Measurements from ENCODE around the gene PSMG4.

The PSMG4 gene

DNA sequence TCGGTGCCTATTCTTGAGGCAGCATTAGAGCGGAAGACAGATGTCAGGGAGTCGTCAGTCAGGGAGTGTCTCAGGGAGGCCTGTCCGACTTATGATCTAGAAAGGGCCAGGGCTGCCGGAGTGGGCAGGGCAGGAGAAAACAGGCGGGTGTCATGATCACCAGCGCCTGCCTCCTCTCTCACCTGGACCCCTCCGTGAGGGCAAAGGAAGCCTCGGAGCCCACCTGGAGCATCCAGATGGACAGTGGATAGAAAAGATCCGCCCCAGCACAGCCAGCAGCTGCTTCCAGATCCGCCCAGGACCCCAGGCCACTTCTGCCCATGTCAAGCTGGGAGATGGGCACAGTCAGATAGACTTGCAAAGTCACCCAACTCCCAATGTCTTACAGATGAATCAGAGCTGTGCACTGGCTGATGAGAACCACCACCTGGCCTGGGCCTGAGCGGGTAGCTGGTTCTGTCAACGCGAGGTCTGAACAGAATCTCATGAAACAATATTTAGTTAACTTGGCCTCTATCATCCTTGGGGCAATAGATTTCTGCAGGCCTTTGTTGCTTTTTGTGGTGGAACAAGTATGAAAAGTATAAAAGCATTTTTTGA, 22.2 kb downstream of the PSMG4 start:
- Mint-ChIP-seq H3K4me1 (peaks cover 2% of the 10 kb centered on the region), H3K27ac (no peak overlapping the region), H3K36me3 (no peaks in the 10 kb centered on the region), H3K9me3 (no peaks in the 10 kb centered on the region), H3K27me3 (no peaks in the 10 kb centered on the region), H3K4me3 (no peak overlapping the region)
- CTCF ChIA-PET: interaction anchor here (1.2 to 3.5 kb wide), 3 partner anchors 50 to 460 kb away, joined by 3 to 53 read pairs (median 4); no protein-coding TSS in a partner anchor
- no peak for DNase-seq

DNA sequence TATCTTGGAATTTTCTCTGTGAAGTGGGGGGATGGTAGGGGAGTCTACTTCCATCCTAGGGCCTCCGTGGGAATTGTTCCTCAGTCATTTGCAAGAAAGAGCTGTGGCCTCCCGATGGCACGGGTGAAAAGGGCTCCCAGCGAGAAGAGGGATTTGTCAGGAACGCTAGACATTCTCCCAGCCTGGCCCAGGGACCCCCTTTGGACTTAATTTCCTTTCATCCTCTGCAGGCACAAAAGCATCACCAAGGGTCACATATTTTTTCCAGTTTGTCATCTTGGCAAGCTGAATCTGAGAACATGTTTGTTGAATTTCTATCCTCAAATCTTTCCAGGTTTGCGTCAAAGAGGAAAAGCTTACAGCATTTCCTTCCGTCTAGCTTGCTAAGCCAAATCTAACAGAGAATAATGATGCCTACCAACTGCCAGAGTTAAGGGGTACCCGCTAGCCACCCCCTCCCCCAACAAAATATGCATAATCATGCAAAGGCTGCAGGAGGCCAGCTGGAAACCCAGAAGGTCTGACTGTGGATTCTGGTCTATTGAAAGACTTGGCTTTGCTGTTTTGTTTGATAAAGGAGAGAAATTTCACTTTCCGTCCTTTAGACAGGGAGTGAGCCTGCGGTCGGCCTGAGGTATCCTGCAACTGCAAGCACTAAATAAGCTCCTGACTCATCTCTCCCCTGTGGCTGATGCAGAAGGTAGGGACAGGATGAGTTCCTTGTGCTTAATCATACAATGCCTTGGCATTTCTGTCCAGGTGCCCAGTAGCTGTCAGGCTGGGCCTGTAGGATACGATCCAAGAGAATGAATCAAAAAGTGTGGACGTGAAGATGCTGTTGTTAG, 23.1 kb downstream of the PSMG4 start:
- H3K36me3 Mint-ChIP-seq: no peaks in the 10 kb centered on the region
- peaks cover 2% of the 10 kb centered on the region for H3K4me1 Mint-ChIP-seq
- no peak overlapping the region for H3K27ac Mint-ChIP-seq
- DNase-seq: no peak
- CTCF ChIA-PET: interaction anchor here (1.0 to 3.5 kb wide), 5 partner anchors 30 to 460 kb away, joined by 3 to 53 read pairs (median 3); no protein-coding TSS in a partner anchor
- H3K27me3 Mint-ChIP-seq: no peaks in the 10 kb centered on the region
- H3K9me3 Mint-ChIP-seq: no peaks in the 10 kb centered on the region
- H3K4me3 Mint-ChIP-seq: no peak overlapping the region

DNA sequence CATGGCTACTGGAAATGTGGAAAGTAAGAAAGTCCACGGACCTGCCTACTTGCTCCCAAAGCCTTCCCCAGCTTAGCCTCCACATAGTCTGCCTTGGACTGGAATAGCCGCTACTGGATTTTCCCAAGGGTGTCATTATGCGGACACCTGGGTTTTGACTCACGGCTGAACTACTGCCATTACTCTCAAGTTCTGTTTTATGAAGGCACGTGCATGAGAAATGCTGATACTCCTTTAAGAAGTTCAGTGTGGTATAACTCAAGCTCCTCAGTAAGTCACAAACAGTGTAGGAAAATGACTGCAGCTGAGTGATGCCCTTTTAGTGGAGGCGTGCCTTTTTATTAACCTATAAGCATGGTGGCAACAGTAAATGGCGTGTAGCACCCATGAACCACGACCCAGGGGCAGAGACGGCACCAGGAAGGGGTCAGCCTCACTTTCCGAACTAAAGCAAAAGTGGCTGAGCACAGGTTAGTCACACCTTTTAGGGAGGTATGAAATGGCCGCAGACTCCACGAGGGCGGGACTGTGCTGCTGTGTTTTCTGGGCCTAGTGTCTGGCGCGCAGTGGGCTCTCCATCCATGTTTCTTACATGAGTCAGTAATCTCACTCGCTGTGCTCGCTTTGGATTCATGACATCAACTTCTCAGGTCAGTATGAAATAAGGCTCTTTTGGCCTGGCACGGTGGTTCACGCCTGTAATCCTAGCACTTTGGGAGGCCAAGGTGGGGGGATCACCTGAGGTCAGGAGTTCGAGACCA, 23.9 kb downstream of the PSMG4 start:
- CTCF ChIA-PET: interaction anchor here (0.9 to 3.5 kb wide), 5 partner anchors 11 to 450 kb away, joined by 3 to 53 read pairs (median 3); no protein-coding TSS in a partner anchor
- Mint-ChIP-seq H3K27ac (no peak overlapping the region), H3K4me1 (peaks cover 2% of the 10 kb centered on the region), H3K9me3 (no peaks in the 10 kb centered on the region), H3K36me3 (no peaks in the 10 kb centered on the region), H3K27me3 (no peaks in the 10 kb centered on the region), H3K4me3 (no peak overlapping the region)
- no peak for DNase-seq

DNA sequence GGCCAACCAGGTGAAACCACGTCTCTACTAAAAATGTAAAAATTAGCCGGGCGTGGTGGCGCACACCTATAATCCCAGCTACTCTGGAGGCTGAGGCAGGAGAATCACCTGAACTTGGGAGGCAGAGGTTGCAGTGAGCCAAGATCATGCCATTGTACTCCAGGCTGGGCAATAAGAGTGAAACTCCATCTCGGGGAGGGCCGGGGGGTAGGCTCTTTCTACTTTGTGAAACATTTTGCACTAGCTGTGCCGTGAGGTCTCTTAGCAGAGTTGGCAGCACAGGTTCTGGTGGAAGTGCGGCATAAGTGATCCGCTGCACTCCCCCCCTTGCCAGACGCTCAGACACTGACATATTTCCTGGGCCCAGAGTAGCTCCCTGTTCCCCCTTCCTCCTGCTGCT, 24.5 kb downstream of the PSMG4 start:
- Mint-ChIP-seq H3K9me3 (no peaks in the 10 kb centered on the region), H3K4me3 (no peak overlapping the region), H3K27me3 (no peaks in the 10 kb centered on the region), H3K27ac (no peak overlapping the region), H3K4me1 (peaks cover 2% of the 10 kb centered on the region), H3K36me3 (no peaks in the 10 kb centered on the region)
- DNase-seq: no peak
- CTCF ChIA-PET: interaction anchor here (0.9 kb wide), 1 partner anchor 11 kb away, joined by 3 read pairs; no protein-coding TSS in a partner anchor

DNA sequence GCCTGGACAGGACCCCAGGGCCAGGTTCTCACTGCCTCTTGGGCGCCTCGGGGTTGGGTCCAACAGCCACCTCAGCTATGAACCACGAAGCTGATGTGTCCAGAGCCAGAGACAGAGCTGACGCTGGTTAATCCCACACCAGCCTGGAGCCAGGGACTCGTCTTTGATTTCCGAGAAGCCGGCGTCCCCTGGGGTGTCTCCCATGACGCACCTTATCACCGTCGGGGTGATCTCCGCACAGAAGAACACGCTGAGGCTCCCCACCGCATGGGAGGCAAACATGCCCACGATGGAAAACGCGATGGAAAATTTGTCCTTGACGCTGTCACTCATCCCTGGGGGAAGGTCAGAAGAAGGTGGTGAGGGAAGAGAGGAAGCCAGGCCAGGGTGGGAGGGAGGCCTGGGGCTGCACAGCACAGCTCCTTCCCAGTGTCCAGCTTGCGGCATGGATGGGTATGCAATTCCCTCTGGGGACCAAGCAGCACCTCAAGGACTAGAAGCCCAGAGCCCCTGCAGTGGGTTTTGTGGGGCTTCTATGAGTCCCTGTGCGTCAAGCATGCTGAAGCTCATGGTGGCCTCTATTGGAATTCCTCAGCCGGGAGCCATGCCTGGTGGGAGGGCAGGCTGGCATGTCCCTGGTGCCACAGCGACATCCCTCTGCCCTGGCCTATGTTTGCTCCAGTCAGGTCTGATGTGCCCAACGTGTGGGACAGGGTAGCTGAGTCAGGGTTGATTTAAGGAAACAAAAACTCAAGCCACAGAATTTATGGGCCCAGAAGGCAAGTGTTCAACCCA, 25.1 kb downstream of the PSMG4 start:
- DNase-seq: no peak
- CTCF ChIA-PET: interaction anchor here (0.9 to 1.4 kb wide), 2 partner anchors 12 to 695 kb away, joined by 3 to 4 read pairs; no protein-coding TSS in a partner anchor
- no peak overlapping the region for H3K4me3 Mint-ChIP-seq
- H3K9me3 Mint-ChIP-seq: no peaks in the 10 kb centered on the region
- no peak overlapping the region for H3K27ac Mint-ChIP-seq
- H3K4me1 Mint-ChIP-seq: peaks cover 2% of the 10 kb centered on the region
- no peaks in the 10 kb centered on the region for H3K36me3 Mint-ChIP-seq
- H3K27me3 Mint-ChIP-seq: no peaks in the 10 kb centered on the region

DNA sequence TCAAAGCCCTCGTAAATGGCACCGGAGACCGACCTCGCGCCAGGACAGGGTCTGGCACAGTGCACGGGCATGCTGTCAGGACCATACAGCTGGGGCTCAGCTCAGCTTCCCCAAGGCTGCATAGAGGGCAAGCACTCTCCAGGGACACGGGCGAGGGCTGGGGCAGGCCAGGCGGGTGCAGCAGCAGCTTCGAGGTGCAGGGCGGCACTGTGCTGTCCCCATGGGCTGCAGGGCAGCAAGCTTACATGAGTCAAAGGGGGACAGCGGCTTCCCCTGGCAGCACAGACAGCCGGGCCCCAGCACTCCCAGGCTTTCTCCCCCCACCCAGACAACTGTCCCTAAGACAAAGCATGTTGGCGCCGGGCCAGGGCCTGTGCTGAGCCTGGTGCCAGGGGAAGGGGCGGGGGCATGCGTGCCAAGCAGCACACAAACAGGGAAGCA, 25.7 kb downstream of the PSMG4 start:
- H3K27ac Mint-ChIP-seq: no peak overlapping the region
- no peaks in the 10 kb centered on the region for H3K27me3 Mint-ChIP-seq
- CTCF ChIA-PET: interaction anchor here (1.4 kb wide), 1 partner anchor 694 kb away, joined by 4 read pairs; no protein-coding TSS in a partner anchor
- no peaks in the 10 kb centered on the region for H3K9me3 Mint-ChIP-seq
- H3K4me1 Mint-ChIP-seq: peaks cover 2% of the 10 kb centered on the region
- H3K4me3 Mint-ChIP-seq: no peak overlapping the region
- no peak for DNase-seq
- no peaks in the 10 kb centered on the region for H3K36me3 Mint-ChIP-seq

DNA sequence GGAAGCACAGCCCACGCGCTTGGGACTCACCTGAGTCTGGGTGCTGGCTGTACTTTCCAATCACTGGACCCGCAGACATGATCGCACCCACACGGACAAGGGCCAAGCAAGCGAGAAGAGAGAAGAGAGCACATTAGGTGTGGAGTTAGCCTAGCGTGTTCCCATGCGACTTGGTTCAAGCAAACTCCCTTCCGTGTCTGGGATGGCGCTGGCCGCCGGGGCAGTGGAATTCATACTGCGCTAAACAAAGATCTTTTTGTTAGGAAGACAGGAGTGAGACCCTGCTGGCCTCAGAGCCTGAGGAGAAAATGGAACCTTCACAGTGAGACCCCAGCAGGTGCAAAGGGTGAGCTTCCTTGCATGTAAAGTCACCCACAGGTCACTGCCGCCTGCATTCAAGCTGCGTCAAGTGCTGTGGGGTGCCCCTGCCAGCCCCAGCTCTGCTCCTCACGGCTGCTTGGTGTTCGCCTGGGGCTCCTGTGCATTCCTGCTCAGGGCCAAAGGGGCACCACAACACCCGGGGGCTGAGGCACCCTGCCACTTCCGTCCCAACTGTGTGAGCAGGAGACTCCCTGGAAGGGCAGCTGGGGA, 26.4 kb downstream of the PSMG4 start:
- Mint-ChIP-seq H3K27me3 (no peaks in the 10 kb centered on the region), H3K27ac (no peak overlapping the region), H3K36me3 (no peaks in the 10 kb centered on the region), H3K9me3 (no peaks in the 10 kb centered on the region), H3K4me3 (no peak overlapping the region), H3K4me1 (no peaks in the 10 kb centered on the region)
- CTCF ChIA-PET: interaction anchor here (1.4 to 1.7 kb wide), 3 partner anchors 446 to 693 kb away, joined by 3 to 5 read pairs (median 4); no protein-coding TSS in a partner anchor
- no peak for DNase-seq

DNA sequence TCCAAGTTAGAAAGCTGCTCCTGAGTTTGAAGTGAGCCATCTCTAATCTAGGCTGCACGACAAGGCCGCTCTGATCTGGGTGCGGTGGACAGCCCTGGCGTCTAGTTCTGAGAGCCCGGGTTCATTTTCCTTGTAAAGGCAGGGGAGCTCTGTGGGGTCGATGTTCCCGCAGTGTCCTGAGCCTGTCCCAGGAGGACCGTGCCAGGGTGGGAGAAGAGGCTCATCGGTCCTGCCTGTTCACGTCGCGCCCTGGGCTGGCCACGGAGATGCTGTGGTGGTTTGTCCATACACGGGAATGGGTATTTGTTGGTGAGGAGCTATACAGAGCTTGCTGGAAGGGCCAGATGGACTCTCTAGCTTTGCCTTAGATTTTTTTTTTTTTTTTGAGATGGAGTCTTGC, 27.0 kb downstream of the PSMG4 start:
- H3K27me3 Mint-ChIP-seq: no peaks in the 10 kb centered on the region
- H3K4me3 Mint-ChIP-seq: no peak overlapping the region
- H3K27ac Mint-ChIP-seq: no peak overlapping the region
- H3K36me3 Mint-ChIP-seq: no peaks in the 10 kb centered on the region
- no peaks in the 10 kb centered on the region for H3K9me3 Mint-ChIP-seq
- H3K4me1 Mint-ChIP-seq: no peaks in the 10 kb centered on the region
- DNase-seq: no peak
- CTCF ChIA-PET: interaction anchor here (1.4 to 1.7 kb wide), 2 partner anchors 446 to 447 kb away, joined by 3 to 5 read pairs; no protein-coding TSS in a partner anchor

DNA sequence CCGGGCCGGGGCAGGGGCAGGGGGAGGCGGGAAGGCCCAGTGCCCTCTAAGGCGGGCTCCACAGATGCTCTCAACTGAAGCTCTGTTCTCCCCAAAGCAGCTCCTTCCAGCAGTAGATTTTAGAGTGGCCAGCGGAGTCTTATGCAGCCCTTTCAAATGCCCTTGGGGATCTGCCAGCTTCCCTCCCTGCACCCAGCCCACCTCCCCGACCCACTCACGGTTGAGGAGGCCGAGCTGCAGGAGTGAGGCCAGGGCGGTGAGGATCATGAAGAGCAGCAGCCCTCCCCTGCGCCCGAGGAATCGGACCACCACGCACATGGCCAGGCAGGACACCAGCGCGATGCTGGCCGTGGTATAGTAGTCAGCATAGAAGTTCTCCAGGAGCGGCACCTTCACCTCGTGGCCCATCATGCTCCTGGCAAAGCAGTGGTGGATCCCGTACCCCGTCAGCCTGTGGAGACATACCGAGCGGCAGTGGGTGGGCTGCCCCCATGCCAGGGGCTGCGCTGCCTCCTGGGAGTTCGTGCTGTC, 28.0 kb downstream of the PSMG4 start:
- H3K27ac Mint-ChIP-seq: no peak overlapping the region
- H3K4me3 Mint-ChIP-seq: no peak overlapping the region
- H3K36me3 Mint-ChIP-seq: no peaks in the 10 kb centered on the region
- no peaks in the 10 kb centered on the region for H3K27me3 Mint-ChIP-seq
- H3K9me3 Mint-ChIP-seq: no peaks in the 10 kb centered on the region
- CTCF ChIA-PET: interaction anchor here (1.4 to 1.7 kb wide), 2 partner anchors 445 to 446 kb away, joined by 3 to 5 read pairs; no protein-coding TSS in a partner anchor
- no peak for DNase-seq
- H3K4me1 Mint-ChIP-seq: no peaks in the 10 kb centered on the region

DNA sequence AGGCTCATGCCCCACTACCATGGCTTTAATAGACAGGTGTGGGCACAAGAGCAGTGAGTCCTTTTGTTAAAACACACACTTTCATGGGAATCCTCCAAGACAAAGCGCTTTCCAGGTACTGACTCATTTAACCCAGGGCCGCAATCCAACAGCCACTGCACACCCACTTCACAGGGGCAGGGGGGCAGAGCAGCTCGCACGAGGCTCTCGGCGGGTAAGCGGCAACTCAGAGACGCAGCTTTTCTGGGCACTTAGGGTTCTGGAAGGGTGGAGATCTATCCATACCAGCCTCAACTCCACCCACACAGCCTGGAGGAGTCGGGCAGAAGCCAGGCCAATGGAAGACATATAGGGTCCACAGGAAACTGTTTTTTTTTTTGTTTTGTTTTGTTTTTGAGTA, 28.6 kb downstream of the PSMG4 start:
- Mint-ChIP-seq H3K36me3 (no peaks in the 10 kb centered on the region), H3K27me3 (no peaks in the 10 kb centered on the region), H3K4me3 (no peak overlapping the region), H3K4me1 (no peaks in the 10 kb centered on the region), H3K9me3 (no peaks in the 10 kb centered on the region), H3K27ac (no peak overlapping the region)
- no peak for DNase-seq
- CTCF ChIA-PET: interaction anchor here (1.3 kb wide), 1 partner anchor 445 kb away, joined by 3 read pairs; no protein-coding TSS in a partner anchor

DNA sequence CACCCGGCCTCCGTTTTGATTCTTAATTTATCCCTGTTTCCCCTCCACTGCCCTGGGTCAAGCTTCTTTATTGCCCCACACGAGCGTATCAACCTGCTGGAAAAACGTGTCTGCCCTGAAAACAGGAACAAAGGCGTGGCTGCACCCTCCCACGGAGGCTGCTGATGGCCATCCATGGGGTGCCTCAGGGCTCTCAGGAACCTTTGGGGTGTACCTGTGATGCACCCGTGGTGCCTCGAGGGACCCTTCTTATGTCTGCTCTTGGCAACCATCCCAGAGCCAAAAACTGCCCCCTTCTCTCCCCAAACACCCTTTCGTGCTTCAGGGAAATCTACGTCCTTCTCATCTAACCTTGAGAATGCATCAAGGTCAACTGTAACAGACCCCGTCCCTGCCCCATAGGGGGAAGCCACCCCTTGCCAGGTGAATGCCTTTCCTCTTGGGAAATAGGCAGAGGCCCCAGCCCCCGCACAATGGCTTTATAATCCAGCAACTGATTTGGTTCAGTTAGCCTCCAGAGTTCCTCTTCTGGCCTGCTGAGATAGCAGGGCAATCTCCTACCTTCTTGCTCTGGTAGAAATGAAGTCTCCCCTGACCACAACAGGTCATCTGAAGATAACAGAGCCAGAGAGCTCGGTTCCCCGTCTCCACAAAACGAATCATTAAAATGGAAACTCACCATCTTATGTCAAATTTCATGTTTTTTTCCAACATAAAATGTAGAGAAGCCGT, 29.4 kb downstream of the PSMG4 start:
- no peaks in the 10 kb centered on the region for H3K9me3 Mint-ChIP-seq
- CTCF ChIA-PET: interaction anchor here (0.9 to 1.3 kb wide), 2 partner anchors 9 to 444 kb away, joined by 3 read pairs; no protein-coding TSS in a partner anchor
- no peak for DNase-seq
- no peak overlapping the region for H3K4me3 Mint-ChIP-seq
- no peaks in the 10 kb centered on the region for H3K4me1 Mint-ChIP-seq
- H3K36me3 Mint-ChIP-seq: no peaks in the 10 kb centered on the region
- no peaks in the 10 kb centered on the region for H3K27me3 Mint-ChIP-seq
- no peak overlapping the region for H3K27ac Mint-ChIP-seq

Measured in activated naive CD4-positive, alpha-beta T cell treated with anti-CD3 and anti-CD28 coated beads, Interleukin-2, amount 10 ng/mL, durations not matched to agents 7 days and 5 days (primary cell).